GM18951 (cell line): ENCODE data around the gene ZNF382.
A peak's percentile ranks its signal among the peaks of the same experiment; 100 is the strongest.
"Not testable (repeated sequence)": the region's sequence is repeated elsewhere in the genome, so short reads cannot be mapped to it uniquely, and the experiment has no call there.

Experiments
- POLR2A ChIP-seq: IDR thresholded peaks from 4 replicates; pipeline ENCODE4 v1.6.1; 2011; ENCODE audit warnings: mild to moderate bottlenecking; ENCODE audit not compliant: insufficient read length, insufficient read depth; ENCODE audit errors: extremely low read depth
- in situ Hi-C: fragments of 300-500 bp; cut with MboI; formaldehyde crosslinking; loops from one replicate; pipeline ENCODE4 v1.12.0; 2022; ENCODE audit warnings: low sequenced_read_pairs, mixed read lengths, inconsistent platforms; ENCODE audit not compliant: unreplicated experiment

Gene ZNF382

GRCh38 chr19:36605101-36605876 lies at the start of gene ZNF382:
Gene ZNF382, plus strand, starts transcription at chr19:36605313. Its CDS starts 4,602 bp downstream, at chr19:36609915.
- peak; percentile 78 for TF ChIP-seq POLR2A
- in situ Hi-C loops: no loop called here

- in situ Hi-C loops: no loop called here
Observed at GRCh38 chr19:36564391-36564790, 40.7 kb upstream of the ZNF382 start.

GRCh38 chr19:36572593-36573019 lies 32.5 kb upstream of the ZNF382 start:
- in situ Hi-C loops: no loop called here
- TF ChIP-seq POLR2A: no peak

More at GRCh38 chr19:36564391-36564790, 40.7 kb upstream of the ZNF382 start:
- no peak for TF ChIP-seq POLR2A

GRCh38 chr19:36573020-36573894 lies 31.9 kb upstream of the ZNF382 start, which contains the start of gene ZNF529:
Gene ZNF529, minus strand, starts transcription at chr19:36573292. Its CDS starts 946 bp downstream, at chr19:36572346.
- in situ Hi-C loops: no loop called here
- TF ChIP-seq POLR2A: peak; percentile 85

- no peak for TF ChIP-seq POLR2A
- in situ Hi-C loops: no loop called here
Observed at GRCh38 chr19:36573895-36574720, 31.0 kb upstream of the ZNF382 start.

- TF ChIP-seq POLR2A: no peak
- in situ Hi-C loops: no loop called here
Observed at GRCh38 chr19:36574741-36575140, 30.4 kb upstream of the ZNF382 start.

- TF ChIP-seq POLR2A: no peak
- in situ Hi-C loops: no loop called here
Observed at GRCh38 chr19:36577271-36577996, 27.7 kb upstream of the ZNF382 start.

- in situ Hi-C loops: no loop called here
- TF ChIP-seq POLR2A: no peak
Observed at GRCh38 chr19:36579255-36579654, 25.9 kb upstream of the ZNF382 start.

GRCh38 chr19:36602681-36603080 lies 2.4 kb upstream of the ZNF382 start:
- in situ Hi-C loops: not testable (repeated sequence)

GRCh38 chr19:36604656-36605100 lies 435 bp upstream of the ZNF382 start:
- in situ Hi-C loops: no loop called here
- TF ChIP-seq POLR2A: no peak

GRCh38 chr19:36605877-36606478 lies 865 bp downstream of the ZNF382 start:
- in situ Hi-C loops: no loop called here
- no peak for TF ChIP-seq POLR2A

GRCh38 chr19:36627057-36627456 lies 21.9 kb downstream of the ZNF382 start:
- in situ Hi-C loops: no loop called here

GRCh38 chr19:36635342-36635741 lies 30.2 kb downstream of the ZNF382 start:
- in situ Hi-C loops: no loop called here
- TF ChIP-seq POLR2A: no peak

More at GRCh38 chr19:36627057-36627456, 21.9 kb downstream of the ZNF382 start:
- TF ChIP-seq POLR2A: no peak
